HEK293 (cell line): ENCODE measurements around the gene MARF1.

Experiments used
- ELK4 ChIP-seq: IDR thresholded peaks from 2 replicates; pipeline ENCODE4 v1.6.1; 2011; ENCODE audit warnings: mild to moderate bottlenecking, low read depth, low read length, borderline replicate concordance
- GLI2 ChIP-seq: fragments of 450-650 bp; formaldehyde crosslinking; IDR thresholded peaks from 2 replicates; pipeline ENCODE4; 2017; ENCODE audit warnings: missing biosample characterization, missing genetic modification characterization, low read depth, borderline replicate concordance
- GLIS2 ChIP-seq: fragments of 450-650 bp; formaldehyde crosslinking; IDR thresholded peaks from 2 replicates; pipeline ENCODE4 v1.5.1; 2016; ENCODE audit warnings: missing biosample characterization, missing genetic modification characterization
- KLF16 ChIP-seq: fragments of 450-650 bp; formaldehyde crosslinking; IDR thresholded peaks from 2 replicates; pipeline ENCODE4 v1.5.1; 2017; ENCODE audit warnings: missing biosample characterization, missing genetic modification characterization
- MZF1 ChIP-seq: fragments of 450-650 bp; formaldehyde crosslinking; IDR thresholded peaks from 2 replicates; pipeline ENCODE4 v1.5.1; 2017; ENCODE audit warnings: missing biosample characterization, missing genetic modification characterization, borderline replicate concordance
- PRDM4 ChIP-seq: fragments of 450-650 bp; formaldehyde crosslinking; IDR thresholded peaks from 2 replicates; pipeline ENCODE4 v1.5.1; 2017; ENCODE audit warnings: missing biosample characterization, missing genetic modification characterization
- RBAK ChIP-seq: fragments of 450-650 bp; formaldehyde crosslinking; IDR thresholded peaks from 2 replicates; pipeline ENCODE4 v1.5.1; 2016; ENCODE audit warnings: missing biosample characterization, missing genetic modification characterization
- SCRT2 ChIP-seq: fragments of 450-650 bp; formaldehyde crosslinking; IDR thresholded peaks from 2 replicates; pipeline ENCODE4 v1.5.1; 2016; ENCODE audit warnings: missing biosample characterization, missing genetic modification characterization
- TSHZ1 ChIP-seq: fragments of 450-650 bp; formaldehyde crosslinking; IDR thresholded peaks from 2 replicates; pipeline ENCODE4 v1.5.1; 2016; ENCODE audit warnings: missing biosample characterization, missing genetic modification characterization, borderline replicate concordance
- ZBTB44 ChIP-seq: fragments of 450-650 bp; IDR thresholded peaks from 2 replicates; pipeline ENCODE4 v1.5.1; 2018; ENCODE audit warnings: missing biosample characterization, mild to moderate bottlenecking, missing genetic modification characterization
- ZEB2 ChIP-seq: fragments of 450-650 bp; formaldehyde crosslinking; IDR thresholded peaks from 2 replicates; pipeline ENCODE4 v1.5.1; 2016; ENCODE audit warnings: missing biosample characterization, missing genetic modification characterization
- ZNF184 ChIP-seq: fragments of 450-650 bp; IDR thresholded peaks from 2 replicates; pipeline ENCODE4 v1.5.1; 2018; ENCODE audit warnings: missing biosample characterization, mild to moderate bottlenecking, missing genetic modification characterization
- ZNF2 ChIP-seq: fragments of 450-650 bp; formaldehyde crosslinking; IDR thresholded peaks from 2 replicates; pipeline ENCODE4 v1.5.1; 2016; ENCODE audit warnings: missing biosample characterization, missing genetic modification characterization
- ZNF223 ChIP-seq: fragments of 450-650 bp; formaldehyde crosslinking; IDR thresholded peaks from 2 replicates; pipeline ENCODE4 v1.5.1; 2016; ENCODE audit warnings: missing biosample characterization, missing genetic modification characterization
- ZNF488 ChIP-seq: fragments of 450-650 bp; formaldehyde crosslinking; IDR thresholded peaks from 2 replicates; pipeline ENCODE4 v1.5.1; 2016; ENCODE audit warnings: missing biosample characterization, missing genetic modification characterization
- ZNF544 ChIP-seq: fragments of 450-650 bp; formaldehyde crosslinking; IDR thresholded peaks from 2 replicates; pipeline ENCODE4 v1.5.0; 2017; ENCODE audit warnings: missing biosample characterization, missing genetic modification characterization
- ZNF549 ChIP-seq: fragments of 450-650 bp; IDR thresholded peaks from 2 replicates; pipeline ENCODE4 v1.5.1; 2018; ENCODE audit warnings: missing biosample characterization, missing genetic modification characterization, mild to moderate bottlenecking, inconsistent platforms, moderate library complexity
- ZNF558 ChIP-seq: fragments of 450-650 bp; formaldehyde crosslinking; IDR thresholded peaks from 2 replicates; pipeline ENCODE4 v1.5.1; 2016; ENCODE audit warnings: missing biosample characterization, missing genetic modification characterization
- ZNF621 ChIP-seq: fragments of 450-650 bp; formaldehyde crosslinking; IDR thresholded peaks from 2 replicates; pipeline ENCODE4 v1.5.1; 2017; ENCODE audit warnings: missing biosample characterization, missing genetic modification characterization
- ZNF658 ChIP-seq: fragments of 450-650 bp; formaldehyde crosslinking; IDR thresholded peaks from 2 replicates; pipeline ENCODE4; 2016; ENCODE audit warnings: missing biosample characterization, missing genetic modification characterization
- ZNF664 ChIP-seq: fragments of 450-650 bp; formaldehyde crosslinking; IDR thresholded peaks from 2 replicates; pipeline ENCODE4 v1.5.1; 2016; ENCODE audit warnings: missing biosample characterization, missing genetic modification characterization
- ZNF677 ChIP-seq: fragments of 450-650 bp; IDR thresholded peaks from 2 replicates; pipeline ENCODE4 v1.5.0; 2018; ENCODE audit warnings: missing biosample characterization, mild to moderate bottlenecking, missing genetic modification characterization, moderate library complexity
- ZNF707 ChIP-seq: fragments of 450-650 bp; formaldehyde crosslinking; IDR thresholded peaks from 2 replicates; pipeline ENCODE4 v1.5.1; 2016; ENCODE audit warnings: missing biosample characterization, missing genetic modification characterization
- ZNF76 ChIP-seq: fragments of 450-650 bp; formaldehyde crosslinking; IDR thresholded peaks from 2 replicates; pipeline ENCODE4; 2016; ENCODE audit warnings: low read depth, missing biosample characterization, missing genetic modification characterization, borderline replicate concordance
- ZNF791 ChIP-seq: fragments of 450-650 bp; formaldehyde crosslinking; IDR thresholded peaks from 2 replicates; pipeline ENCODE4 v1.5.1; 2016; ENCODE audit warnings: missing biosample characterization, missing genetic modification characterization
- ZNF837 ChIP-seq: fragments of 450-650 bp; formaldehyde crosslinking; IDR thresholded peaks from 2 replicates; pipeline ENCODE4 v1.5.1; 2016; ENCODE audit warnings: missing biosample characterization, missing genetic modification characterization
- ZSCAN18 ChIP-seq: fragments of 450-650 bp; formaldehyde crosslinking; IDR thresholded peaks from 2 replicates; pipeline ENCODE4 v1.5.1; 2016; ENCODE audit warnings: missing biosample characterization, missing genetic modification characterization
- ZSCAN23 ChIP-seq: fragments of 450-650 bp; formaldehyde crosslinking; IDR thresholded peaks from 2 replicates; pipeline ENCODE4 v1.5.1; 2016; ENCODE audit warnings: missing biosample characterization, missing genetic modification characterization

Gene MARF1

GRCh38 chr16:15672514-15673167, 29.7 kb upstream of the MARF1 start (continued):
- TF ChIP-seq RBAK (tag by site-specific recombination) (no peak), ZNF223 (tag by site-specific recombination) (no peak), ZBTB44 (tag by site-specific recombination) (peak; percentile 27), ELK4 (no peak), ZNF621 (tag by site-specific recombination) (no peak), ZNF707 (tag by site-specific recombination) (no peak), MZF1 (tag by site-specific recombination) (peak; percentile 38; the same call in 1 of the 2 replicates), ZSCAN23 (tag by site-specific recombination) (no peak), KLF16 (peak; percentile 90), ZNF658 (tag by site-specific recombination) (no peak), PRDM4 (tag by site-specific recombination) (no peak), ZNF664 (no peak), ZEB2 (tag by site-specific recombination) (peak; percentile 91), ZNF558 (tag by site-specific recombination) (peak; percentile 18; the same call in 1 of the 2 replicates), ZNF488 (tag by site-specific recombination) (no peak), ZNF677 (tag by site-specific recombination) (no peak), ZNF2 (tag by site-specific recombination) (peak; percentile 59; the same call in 1 of the 2 replicates), TSHZ1 (tag by site-specific recombination) (peak; percentile 69; the same call in 1 of the 2 replicates), GLIS2 (tag by site-specific recombination) (no peak), GLI2 (tag by site-specific recombination) (no peak), ZNF76 (no peak), ZNF791 (no peak), ZNF549 (tag by site-specific recombination) (no peak), ZNF837 (tag by site-specific recombination) (no peak), ZNF544 (no peak), SCRT2 (peak; percentile 99), ZNF184 (no peak), ZSCAN18 (tag by site-specific recombination) (no peak)
